ENCODE measurements around the gene PTPRA. TPM values are rescaled to one million over a fixed set of nuclear protein-coding genes. Genes with fewer than 3 reads are reported as not detected.

PTPRA gene
- total RNA-seq, 1 experiment from 2014 or later: 29.3 TPM

DNA sequence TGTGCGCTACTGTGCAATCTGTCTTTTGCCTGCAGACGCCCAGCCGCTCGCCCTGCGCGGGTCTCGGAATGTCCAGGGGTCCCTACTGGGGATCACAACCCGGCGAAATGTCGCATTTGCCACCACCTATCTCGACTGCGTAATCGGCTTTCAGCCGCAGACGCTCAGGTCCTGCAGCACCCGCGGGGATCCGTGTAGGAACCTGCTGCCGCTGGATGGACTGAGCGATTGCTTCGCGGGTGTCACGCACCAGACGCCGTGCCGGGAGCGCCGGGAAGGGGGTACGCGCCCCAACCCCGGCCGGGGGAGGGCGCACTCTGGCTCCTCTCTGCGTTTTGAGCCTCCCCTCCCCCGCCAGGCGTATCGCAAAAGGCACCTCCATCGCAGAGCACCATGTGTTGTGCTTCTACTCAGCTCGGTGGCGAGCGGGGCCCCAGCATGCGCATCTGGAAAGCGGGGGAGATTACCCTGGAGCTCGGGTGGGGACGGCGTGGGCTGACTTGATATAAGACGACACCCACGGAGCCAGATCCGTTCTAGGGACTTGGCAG, 747 bp upstream of the PTPRA start:
- Mint-ChIP-seq H3K4me1 (ENCODE audit: insufficient read depth, unreplicated experiment) (peaks cover 39% of the 10 kb centered on the region), H3K36me3 (ENCODE audit: insufficient read depth, unreplicated experiment) (peaks cover 5% of the 10 kb centered on the region), H3K27ac (ENCODE audit: low read depth, unreplicated experiment) (no peak overlapping the region), H3K9me3 (ENCODE audit: unreplicated experiment) (no peaks in the 10 kb centered on the region), H3K4me3 (ENCODE audit: unreplicated experiment) (peak overlapping the region; percentile 91), H3K27me3 (ENCODE audit: insufficient read depth, unreplicated experiment) (no peaks in the 10 kb centered on the region)
- ChIA-PET CTCF (interaction anchor here (0.6 to 1.2 kb wide), 5 partner anchors 10 to 378 kb away, joined by 3 to 7 read pairs (median 3); no protein-coding TSS in a partner anchor), POLR2A (interaction anchor here (0.6 to 1.4 kb wide), 15 partner anchors 8 to 336 kb away, joined by 3 to 7 read pairs (median 3); partner anchors contain the start of genes ITPA and NOP56)
- intact Hi-C loops (cut with micrococcal nuclease): loop anchor here (1.0 kb wide), 1 partner anchor 129 kb away; no protein-coding TSS in a partner anchor
- DNase-seq (ENCODE audit: unreplicated experiment): peak; percentile 54
- BruUV-seq (replicated peaks): no TSS peak
- TF ChIP-seq, protein P1, sequence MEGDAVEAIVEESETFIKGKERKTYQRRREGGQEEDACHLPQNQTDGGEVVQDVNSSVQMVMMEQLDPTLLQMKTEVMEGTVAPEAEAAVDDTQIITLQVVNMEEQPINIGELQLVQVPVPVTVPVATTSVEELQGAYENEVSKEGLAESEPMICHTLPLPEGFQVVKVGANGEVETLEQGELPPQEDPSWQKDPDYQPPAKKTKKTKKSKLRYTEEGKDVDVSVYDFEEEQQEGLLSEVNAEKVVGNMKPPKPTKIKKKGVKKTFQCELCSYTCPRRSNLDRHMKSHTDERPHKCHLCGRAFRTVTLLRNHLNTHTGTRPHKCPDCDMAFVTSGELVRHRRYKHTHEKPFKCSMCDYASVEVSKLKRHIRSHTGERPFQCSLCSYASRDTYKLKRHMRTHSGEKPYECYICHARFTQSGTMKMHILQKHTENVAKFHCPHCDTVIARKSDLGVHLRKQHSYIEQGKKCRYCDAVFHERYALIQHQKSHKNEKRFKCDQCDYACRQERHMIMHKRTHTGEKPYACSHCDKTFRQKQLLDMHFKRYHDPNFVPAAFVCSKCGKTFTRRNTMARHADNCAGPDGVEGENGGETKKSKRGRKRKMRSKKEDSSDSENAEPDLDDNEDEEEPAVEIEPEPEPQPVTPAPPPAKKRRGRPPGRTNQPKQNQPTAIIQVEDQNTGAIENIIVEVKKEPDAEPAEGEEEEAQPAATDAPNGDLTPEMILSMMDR (IDR thresholded peaks at IDR 0.05; ENCODE audit: unreplicated experiment): no peak

DNA sequence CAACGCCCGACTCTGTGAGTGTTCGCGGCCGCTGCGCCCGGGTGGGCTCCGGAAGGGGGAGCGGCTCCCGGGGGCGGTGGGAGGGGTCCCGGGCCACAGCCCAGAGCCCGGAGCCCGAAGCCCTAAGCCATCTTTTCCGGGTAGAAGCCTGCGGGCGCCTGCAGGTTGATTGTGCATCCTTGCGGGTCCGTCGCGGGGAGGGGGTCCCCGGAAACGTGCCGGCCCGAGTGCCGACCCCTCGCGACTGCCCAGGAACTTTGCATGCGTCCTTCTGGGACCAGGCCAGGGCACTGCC, 413 bp downstream of the PTPRA start:
- peaks cover 40% of the 10 kb centered on the region for H3K4me1 Mint-ChIP-seq (ENCODE audit: insufficient read depth, unreplicated experiment)
- no TSS peak for BruUV-seq (replicated peaks)
- ChIA-PET POLR2A (interaction anchor here (0.7 to 1.6 kb wide), 11 partner anchors 8 to 335 kb away, joined by 3 to 9 read pairs (median 6); partner anchors contain the start of genes IDH3B, ITPA, NOP56 and PCED1A), CTCF (interaction anchor here (0.6 to 0.8 kb wide), 2 partner anchors 22 to 180 kb away, joined by 3 read pairs; no protein-coding TSS in a partner anchor)
- H3K27ac Mint-ChIP-seq (ENCODE audit: low read depth, unreplicated experiment): no peak overlapping the region
- TF ChIP-seq, protein P1 (IDR thresholded peaks at IDR 0.05; ENCODE audit: unreplicated experiment): no peak
- H3K9me3 Mint-ChIP-seq (ENCODE audit: unreplicated experiment): no peaks in the 10 kb centered on the region
- DNase-seq (ENCODE audit: unreplicated experiment): peak; percentile 38
- no peaks in the 10 kb centered on the region for H3K27me3 Mint-ChIP-seq (ENCODE audit: insufficient read depth, unreplicated experiment)
- intact Hi-C loops (cut with micrococcal nuclease): loop anchor here (1.0 kb wide), 1 partner anchor 128 kb away; no protein-coding TSS in a partner anchor
- peak overlapping the region; percentile 91 for H3K4me3 Mint-ChIP-seq (ENCODE audit: unreplicated experiment)
- peaks cover 5% of the 10 kb centered on the region for H3K36me3 Mint-ChIP-seq (ENCODE audit: insufficient read depth, unreplicated experiment)

DNA sequence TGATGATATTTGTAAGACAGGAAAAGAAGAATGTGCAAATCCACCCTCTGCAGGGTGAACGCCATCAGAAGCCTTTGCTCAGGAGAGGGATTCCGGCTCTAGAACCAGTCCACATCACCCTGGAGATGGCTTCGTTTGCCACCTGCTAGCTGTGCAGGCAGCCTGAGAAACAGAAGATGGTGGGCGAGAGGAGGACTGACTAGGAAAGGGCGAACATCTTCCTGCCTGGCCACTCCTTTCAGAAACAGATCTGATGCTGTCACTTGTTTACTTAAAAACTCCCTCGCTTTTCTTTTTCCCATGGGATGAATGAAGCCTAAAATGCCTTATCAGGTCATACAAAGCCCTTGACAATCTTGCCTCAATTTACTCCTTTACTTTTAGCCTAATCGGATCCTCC, 1.2 kb downstream of the PTPRA start:
- H3K27ac Mint-ChIP-seq (ENCODE audit: low read depth, unreplicated experiment): peak overlapping the region; percentile 23

DNA sequence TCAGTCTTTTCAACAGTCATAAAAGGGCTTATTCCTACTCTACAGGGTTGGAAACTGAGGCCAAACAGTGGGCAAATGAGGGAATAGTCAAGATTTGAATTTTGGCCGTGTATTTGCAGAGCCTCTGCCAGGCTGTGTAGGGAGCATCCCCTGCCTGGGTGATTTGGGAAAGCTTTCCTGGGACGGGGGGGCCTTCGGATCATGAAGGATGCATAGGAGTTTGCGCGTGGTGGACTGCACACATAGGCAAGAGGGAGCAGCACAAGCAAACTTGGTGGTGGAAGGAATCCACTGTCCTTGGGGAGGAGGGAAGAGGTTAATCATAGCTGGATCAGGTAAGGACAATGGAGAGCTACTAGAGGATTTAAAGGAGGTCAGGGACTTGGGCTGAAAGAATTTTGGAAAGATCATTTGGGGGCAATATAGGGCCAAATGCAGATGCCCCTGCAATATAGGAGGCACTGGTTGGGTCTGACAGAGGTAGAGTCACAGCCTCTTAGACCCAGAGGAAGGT, 2.5 kb downstream of the PTPRA start:
- CTCF ChIA-PET: interaction anchor here (0.6 to 1.9 kb wide), 3 partner anchors 125 to 715 kb away, joined by 3 to 5 read pairs (median 3); no protein-coding TSS in a partner anchor
- intact Hi-C loops (cut with micrococcal nuclease): loop anchor here (5.0 kb wide), 1 partner anchor 112 kb away; no protein-coding TSS in a partner anchor
- Mint-ChIP-seq H3K4me3 (ENCODE audit: unreplicated experiment) (no peak overlapping the region), H3K9me3 (ENCODE audit: unreplicated experiment) (no peaks in the 10 kb centered on the region), H3K4me1 (ENCODE audit: insufficient read depth, unreplicated experiment) (peaks cover 40% of the 10 kb centered on the region), H3K27ac (ENCODE audit: low read depth, unreplicated experiment) (no peak overlapping the region), H3K27me3 (ENCODE audit: insufficient read depth, unreplicated experiment) (no peaks in the 10 kb centered on the region), H3K36me3 (ENCODE audit: insufficient read depth, unreplicated experiment) (peaks cover 8% of the 10 kb centered on the region)
- no peak for DNase-seq (ENCODE audit: unreplicated experiment)
- no TSS peak for BruUV-seq (replicated peaks)
- TF ChIP-seq, protein P1 (IDR thresholded peaks at IDR 0.05; ENCODE audit: unreplicated experiment): no peak
- POLR2A ChIA-PET: interaction anchor here (0.7 to 1.4 kb wide), 4 partner anchors 28 to 223 kb away, joined by 3 to 6 read pairs (median 4); partner anchors contain the start of genes IDH3B and NOP56

More for the DNA sequence above, 1.2 kb downstream of the PTPRA start:
- H3K36me3 Mint-ChIP-seq (ENCODE audit: insufficient read depth, unreplicated experiment): peaks cover 5% of the 10 kb centered on the region
- TSS peak; percentile 30 for BruUV-seq (replicated peaks)
- peak overlapping the region; percentile 91 for H3K4me3 Mint-ChIP-seq (ENCODE audit: unreplicated experiment)
- no peaks in the 10 kb centered on the region for H3K9me3 Mint-ChIP-seq (ENCODE audit: unreplicated experiment)
- no peak for DNase-seq (ENCODE audit: unreplicated experiment)
- POLR2A ChIA-PET: interaction anchor here (0.7 to 1.6 kb wide), 13 partner anchors 8 to 329 kb away, joined by 3 to 9 read pairs (median 5); partner anchors contain the start of genes IDH3B, NOP56, PCED1A and VPS16
- TF ChIP-seq, protein P1 (IDR thresholded peaks at IDR 0.05; ENCODE audit: unreplicated experiment): no peak
- peaks cover 46% of the 10 kb centered on the region for H3K4me1 Mint-ChIP-seq (ENCODE audit: insufficient read depth, unreplicated experiment)
- CTCF ChIA-PET: interaction anchor here (0.6 to 1.9 kb wide), 4 partner anchors 12 to 179 kb away, joined by 3 to 5 read pairs (median 3); no protein-coding TSS in a partner anchor
- intact Hi-C loops (cut with micrococcal nuclease): no loop called here
- H3K27me3 Mint-ChIP-seq (ENCODE audit: insufficient read depth, unreplicated experiment): no peaks in the 10 kb centered on the region
